Erythroblast (primary cell): ENCODE data around the gene SEC24B.

Experiments
- GATA1 ChIP-seq: IDR thresholded peaks from 2 replicates; pipeline ENCODE4 v1.6.1; 2011; ENCODE audit warnings: low read depth, mild to moderate bottlenecking, control low read depth, low read length, moderate library complexity
- POLR2A ChIP-seq: IDR thresholded peaks from 2 replicates; pipeline ENCODE4 v1.6.1; 2011; ENCODE audit warnings: mild to moderate bottlenecking, low read length

- TF ChIP-seq POLR2A (no peak), GATA1 (no peak)
Measured at GRCh38 chr4:109511414-109511813, 77.8 kb downstream of the SEC24B start.
